Right renal pelvis (tissue), 4 donors: ENCODE measurements around the gene WDR20. TPM values are rescaled to one million over a fixed set of nuclear protein-coding genes. Genes with fewer than 3 reads are reported as not detected.
"Not testable (repeated sequence)": the region's sequence is repeated elsewhere in the genome, so short reads cannot be mapped to it uniquely, and the experiment has no call there.

ENCODE experiments used
- DNase-seq, 4 donors: peaks; one replicate each; pipeline ENCODE4 v3.0.0-alpha.2; 2013; ENCODE audit warnings: low read depth in 4 of 4, low spot score in 3 of 4, missing footprints in 1 of 4
- polyA plus RNA-seq, 4 donors: library from polyadenylated mRNA; unstranded; fragments of 120-200 nt; gene quantifications; one replicate each; pipeline ENCODE4 v1.2.1, GENCODE V29; 2013; ENCODE audit not compliant: insufficient read length in 4 of 4

WDR20 gene
- polyA plus RNA-seq, 4 donors, result 26.3 to 33.2 (median 30.8) TPM

- no peak for DNase-seq
These were observed 92.0 kb downstream of the WDR20 start for GRCh38 chr14:102231476-102232347.

GRCh38 chr14:102232348-102232625, 92.6 kb downstream of the WDR20 start:
- DNase-seq, result no peak

- DNase-seq, result no peak
These were observed 93.4 kb downstream of the WDR20 start for GRCh38 chr14:102233081-102233480.

- DNase-seq, result no peak
These were observed 94.9 kb downstream of the WDR20 start for GRCh38 chr14:102234331-102235264.

GRCh38 chr14:102235275-102235897, 95.7 kb downstream of the WDR20 start:
- peak; percentile 49 to 64 (median 52) for DNase-seq

GRCh38 chr14:102236026-102236425, 96.3 kb downstream of the WDR20 start:
- DNase-seq, result no peak

- no peak for DNase-seq
These were observed 98.4 kb downstream of the WDR20 start for GRCh38 chr14:102238131-102238530.

GRCh38 chr14:102238766-102239165, 99.1 kb downstream of the WDR20 start:
- DNase-seq, result no peak

GRCh38 chr14:102239231-102239630, 99.5 kb downstream of the WDR20 start:
- no peak for DNase-seq

GRCh38 chr14:102240481-102240880, 100.8 kb downstream of the WDR20 start:
- DNase-seq, result not testable (repeated sequence)

- DNase-seq, result no peak
These were observed 101.5 kb downstream of the WDR20 start for GRCh38 chr14:102241147-102241546.

GRCh38 chr14:102243795-102244194, 104.1 kb downstream of the WDR20 start:
- DNase-seq, result not testable (repeated sequence)

GRCh38 chr14:102246071-102246470, 106.4 kb downstream of the WDR20 start:
- DNase-seq, result no peak

- no peak for DNase-seq
These were observed 108.4 kb downstream of the WDR20 start for GRCh38 chr14:102248121-102248520.

- no peak for DNase-seq
These were observed 109.3 kb downstream of the WDR20 start for GRCh38 chr14:102249041-102249440.

GRCh38 chr14:102249981-102250380, 110.3 kb downstream of the WDR20 start:
- no peak for DNase-seq

- DNase-seq, result no peak
These were observed 110.9 kb downstream of the WDR20 start for GRCh38 chr14:102250636-102251035.

- no peak for DNase-seq
These were observed 111.5 kb downstream of the WDR20 start for GRCh38 chr14:102251161-102251560.

GRCh38 chr14:102252834-102253801, 113.4 kb downstream of the WDR20 start:
- DNase-seq, result no peak
